Pancreas (tissue), 10 donors: ENCODE measurements around the gene IRX2. TPM values are rescaled to one million over a fixed set of nuclear protein-coding genes. Genes with fewer than 3 reads are reported as not detected.

ENCODE experiments used
- ATAC-seq, 4 donors: fragments of 200-7000 bp; cut with Tn5 transposase; one replicate each; pipeline versions ENCODE4 v1.8.0 to v1.9.1; 2020; ENCODE audit warnings: mild to moderate bottlenecking in 4 of 4, moderate library complexity in 4 of 4
- DNase-seq, 6 donors: peaks; one replicate each; pipeline ENCODE4 v3.0.0-alpha.2; 2020
- FAIRE-seq: peaks from 2 replicates; lab custom pipeline; 2012; peaks lifted over from hg19 to GRCh38; lab: Jason Lieb, UNC
- H3K27ac ChIP-seq, 4 donors: fragments of 200-600 bp; sonication (generic); 1 replicate in 3 of 4; 2 replicates in 1 of 4; pipeline versions ENCODE4 v1.5.0 to v1.8.0; 2020
- H3K27me3 ChIP-seq, 4 donors: fragments of 200-600 bp; one replicate each; pipeline ENCODE4 v1.8.0; 2021
- H3K36me3 ChIP-seq, 3 donors: fragments of 200-600 bp; sonication (generic) in 1 of 3; one replicate each; pipeline versions ENCODE4 v1.5.0 to v1.8.0; 2020 to 2021
- H3K4me1 ChIP-seq, 3 donors: fragments of 200-600 bp; one replicate each; pipeline ENCODE4 v1.8.0; 2021
- H3K4me3 ChIP-seq, 4 donors: fragments of 200-600 bp; sonication (generic) in 2 of 4; one replicate each; pipeline versions ENCODE4 v1.5.0 to v1.8.0; 2020 to 2021
- H3K9me3 ChIP-seq, 4 donors: fragments of 200-600 bp; one replicate each; pipeline ENCODE4 v1.8.0; 2021
- CTCF ChIP-seq, 4 donors: fragments of 200-600 bp; sonication (generic) in 3 of 4; IDR thresholded peaks; one replicate each; pipeline versions ENCODE4 v1.5.0 to v1.8.0; 2021; ENCODE audit warnings: antibody characterized with exemption in 4 of 4
- WGBS, 2 donors: extraction: QIAGEN DNeasy Blood & Tissue Kit; methylation state at CpG; one replicate each; pipeline ENCODE4 v1.1.7; 2013; 5-methylcytosine and 5-hydroxymethylcytosine counted together
- intact Hi-C, 3 donors: fragments of 100-400 bp; cut with DNase I; formaldehyde crosslinking; loops; one replicate each; pipeline versions ENCODE4 v1.11.1 to v1.14.2; 2022
- polyA plus RNA-seq, 2 donors: library from polyadenylated mRNA; stranded (reverse); fragments of 200-250 nt; gene quantifications; one replicate each; pipeline ENCODE4 v1.2.3, GENCODE V29; 2013
- total RNA-seq, 6 donors: library from RNA; stranded (reverse); fragmentation: NEBNext Ultra II Directional in 4 of 6; extraction: Animal tissue kit (Norgen Biotek cat#: 25700) in 4 of 6; gene quantifications; one replicate each; pipeline versions ENCODE4 v1.2.1 to v1.2.4, GENCODE V29; 2021 to 2023
- donor health status: healthy with polysubstance abuse.
- donor health status: DM: no; HTN: no; CAD: no; lungs with moderate emphysema.
- donor health status: DM: no; HTN: no; CAD: no.
- donor health status: control.
- donor health status: control.
- donor health status: Bipolar disorder and iron deficiency.
- donor health status: DM: yes; HTN: yes; CAD: no.
- donor health status: DM: no; HTN: no; CAD: no.
- donor health status: DM: no; HTN: no; CAD: no.
- donor health status: DM: yes; HTN: yes; CAD: no.

The IRX2 gene
- total and polyA plus RNA-seq, 8 donors: 0.56 to 22.8 (median 1.4) TPM

DNA sequence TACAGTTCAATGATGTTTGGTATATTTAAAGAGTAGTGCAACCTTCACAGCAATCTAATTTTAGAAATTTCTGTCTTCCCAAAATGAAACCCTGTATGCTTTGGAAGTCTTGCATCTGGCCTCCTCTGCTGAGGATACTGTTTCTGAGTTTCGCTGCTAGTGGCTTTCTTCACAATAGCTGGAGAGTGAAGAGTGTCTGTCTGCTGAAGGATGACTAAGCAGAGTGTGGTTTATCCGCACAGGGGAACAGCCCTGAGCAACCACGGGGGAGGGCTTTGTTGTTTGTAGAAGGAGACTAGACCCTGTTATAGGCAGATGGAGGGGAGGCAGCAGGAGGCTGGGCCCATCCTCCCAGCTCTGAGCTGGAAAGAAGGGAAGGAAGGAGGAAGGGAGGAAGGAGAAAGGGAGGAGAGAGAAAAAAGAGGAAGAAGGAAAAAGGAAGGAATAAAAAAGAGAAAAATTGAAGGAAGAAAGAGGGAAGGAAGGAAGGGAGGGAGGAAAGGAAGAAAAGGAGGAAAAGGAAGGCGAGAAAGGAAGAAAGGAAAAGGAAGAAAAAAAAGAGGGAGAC is 10.5 kb upstream of the IRX2 start:
- H3K4me3 ChIP-seq: no peak overlapping the region
- TF ChIP-seq CTCF (IDR thresholded peaks at IDR 0.05): no peak
- DNase-seq (no peak), FAIRE-seq (no peak), ATAC-seq (no peak)
- no peaks in the 10 kb centered on the region for H3K4me1 ChIP-seq
- intact Hi-C loops: no loop called here
- peaks cover 0 to 13% (median 7%) of the 10 kb centered on the region in 4 donors for H3K27me3 ChIP-seq
- H3K9me3 ChIP-seq: no peaks in the 10 kb centered on the region
- H3K36me3 ChIP-seq: no peaks in the 10 kb centered on the region
- H3K27ac ChIP-seq: no peak overlapping the region
- WGBS, 2 donors: 21 to 26% methylated on average over 4 of the region's 4 CpGs

DNA sequence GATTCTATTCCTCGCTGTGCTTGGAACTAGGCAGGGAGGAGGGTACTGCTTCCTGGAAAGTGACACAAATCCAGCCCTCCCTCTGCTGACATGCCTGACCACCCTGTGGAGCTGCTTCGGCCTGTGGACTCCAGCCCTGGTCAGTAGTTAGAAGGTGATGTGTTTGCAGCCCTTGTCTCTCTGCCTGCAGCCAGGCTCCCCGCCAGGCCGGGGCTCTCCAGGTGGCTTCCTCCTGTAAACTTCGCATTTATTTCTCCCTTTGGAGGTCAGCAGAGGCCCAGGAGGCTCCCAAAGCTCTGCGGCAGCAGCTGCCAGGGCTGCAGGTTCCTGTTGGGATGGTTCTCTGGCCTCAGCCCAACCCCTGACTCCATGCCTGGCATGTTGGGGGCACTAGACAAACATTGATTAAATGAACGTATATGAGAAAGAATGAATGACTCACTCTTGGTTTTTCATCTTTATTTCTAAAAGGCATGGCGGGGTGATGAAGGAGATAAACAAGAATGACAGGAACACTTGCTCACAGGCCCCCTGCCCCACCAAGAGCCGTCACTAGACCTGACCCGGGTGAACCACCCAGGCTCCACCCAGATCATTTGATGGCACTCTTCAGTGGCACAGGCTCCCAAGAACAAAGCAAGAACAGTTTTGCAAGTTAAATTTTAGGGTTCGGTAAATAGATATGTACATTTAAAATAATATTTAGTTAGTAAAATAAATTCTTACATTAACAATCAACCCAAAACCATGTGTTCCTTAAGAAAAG is 8.4 kb upstream of the IRX2 start:
- H3K4me3 ChIP-seq: no peak overlapping the region
- 45 to 48% methylated on average over 11 of the region's 11 CpGs for WGBS, 2 donors
- peaks cover 0 to 6% (median 0%) of the 10 kb centered on the region in 3 donors for H3K4me1 ChIP-seq
- no peak for ATAC-seq
- no peaks in the 10 kb centered on the region for H3K9me3 ChIP-seq
- H3K27me3 ChIP-seq: peaks cover 0 to 35% (median 12%) of the 10 kb centered on the region in 4 donors
- intact Hi-C loops: no loop called here
- no peak for FAIRE-seq
- no peak overlapping the region for H3K27ac ChIP-seq
- no peak for DNase-seq
- no peaks in the 10 kb centered on the region for H3K36me3 ChIP-seq
- TF ChIP-seq CTCF (IDR thresholded peaks at IDR 0.05): no peak

GRCh38 chr5:2759091-2759490 is 7.6 kb upstream of the IRX2 start:
- no peak for ATAC-seq
- WGBS, 2 donors: 59 to 62% methylated on average over 3 of the region's 3 CpGs
- TF ChIP-seq CTCF (IDR thresholded peaks at IDR 0.05): no peak
- intact Hi-C loops: no loop called here
- no peak for FAIRE-seq
- peaks cover 4 to 41% (median 13%) of the 10 kb centered on the region in 4 donors for H3K27me3 ChIP-seq
- no peak for DNase-seq
- H3K36me3 ChIP-seq: no peaks in the 10 kb centered on the region
- H3K9me3 ChIP-seq: no peaks in the 10 kb centered on the region
- no peak overlapping the region for H3K4me3 ChIP-seq
- peaks cover 0 to 6% (median 0%) of the 10 kb centered on the region in 3 donors for H3K4me1 ChIP-seq
- H3K27ac ChIP-seq: no peak overlapping the region

- H3K4me3 ChIP-seq: no peak overlapping the region
- no peak for DNase-seq
- FAIRE-seq: no peak
- intact Hi-C loops: no loop called here
- no peaks in the 10 kb centered on the region for H3K36me3 ChIP-seq
- WGBS, 2 donors: 60 to 70% methylated on average over 6 of the region's 6 CpGs
- TF ChIP-seq CTCF (IDR thresholded peaks at IDR 0.05): no peak
- H3K27me3 ChIP-seq: peaks cover 4 to 41% (median 13%) of the 10 kb centered on the region in 4 donors
- H3K9me3 ChIP-seq: no peaks in the 10 kb centered on the region
- no peak overlapping the region for H3K27ac ChIP-seq
- no peak for ATAC-seq
- H3K4me1 ChIP-seq: peaks cover 0 to 6% (median 0%) of the 10 kb centered on the region in 3 donors
Measured at GRCh38 chr5:2758632-2759031, 7.2 kb upstream of the IRX2 start.
